Measurements from ENCODE around the gene PARM1.

The PARM1 gene

GRCh38 chr4:74890341-74890740, 42.6 kb upstream of the PARM1 start:
- TF ChIP-seq GABPA (IDR thresholded peaks at IDR 0.05; ENCODE audit: low read depth) (no peak), REST (IDR thresholded peaks at IDR 0.05; ENCODE audit: insufficient replicate concordance, low read depth) (no peak), POLR2AphosphoS5 (IDR thresholded peaks at IDR 0.05; ENCODE audit: low read depth) (no peak), CTCF (IDR thresholded peaks at IDR 0.05; ENCODE audit: insufficient read depth, low read length) (no peak), SPI1 (IDR thresholded peaks at IDR 0.05; ENCODE audit: borderline replicate concordance, low read depth) (no peak)
- no peak for DNase-seq (ENCODE audit: low read depth in 1 of 2, low spot score in 1 of 2)
- Histone ChIP-seq H3K4me3 (replicated peaks; ENCODE audit: insufficient read depth, low read length) (no peak overlapping the region), H3K27me3 (ENCODE audit: insufficient read depth, poor library complexity, severe bottlenecking) (no peaks in the 10 kb centered on the region), H3K27ac (replicated peaks) (no peak overlapping the region)

- no peak overlapping the region for H3K4me3 ChIP-seq (replicated peaks; ENCODE audit: insufficient read depth, low read length)
- TF ChIP-seq REST (IDR thresholded peaks at IDR 0.05; ENCODE audit: insufficient replicate concordance, low read depth) (no peak), SPI1 (IDR thresholded peaks at IDR 0.05; ENCODE audit: borderline replicate concordance, low read depth) (no peak), POLR2AphosphoS5 (IDR thresholded peaks at IDR 0.05; ENCODE audit: low read depth) (no peak), GABPA (IDR thresholded peaks at IDR 0.05; ENCODE audit: low read depth) (no peak), CTCF (IDR thresholded peaks at IDR 0.05; ENCODE audit: insufficient read depth, low read length) (no peak)
- no peak overlapping the region for H3K27ac ChIP-seq (replicated peaks)
- H3K27me3 ChIP-seq (ENCODE audit: insufficient read depth, poor library complexity, severe bottlenecking): no peaks in the 10 kb centered on the region
- DNase-seq (ENCODE audit: low read depth in 1 of 2, low spot score in 1 of 2): no peak
Observed at GRCh38 chr4:74891037-74891436, 41.9 kb upstream of the PARM1 start.

- DNase-seq (ENCODE audit: low read depth in 1 of 2, low spot score in 1 of 2): no peak
- Histone ChIP-seq H3K4me3 (replicated peaks; ENCODE audit: insufficient read depth, low read length) (no peak overlapping the region), H3K27me3 (ENCODE audit: insufficient read depth, poor library complexity, severe bottlenecking) (no peaks in the 10 kb centered on the region), H3K27ac (replicated peaks) (no peak overlapping the region)
- TF ChIP-seq REST (IDR thresholded peaks at IDR 0.05; ENCODE audit: insufficient replicate concordance, low read depth) (no peak), CTCF (IDR thresholded peaks at IDR 0.05; ENCODE audit: insufficient read depth, low read length) (no peak), GABPA (IDR thresholded peaks at IDR 0.05; ENCODE audit: low read depth) (no peak), POLR2AphosphoS5 (IDR thresholded peaks at IDR 0.05; ENCODE audit: low read depth) (no peak), SPI1 (IDR thresholded peaks at IDR 0.05; ENCODE audit: borderline replicate concordance, low read depth) (no peak)
Observed at GRCh38 chr4:74893171-74893570, 39.7 kb upstream of the PARM1 start.
